SU-DHL-6 (cell line): ENCODE data around the gene PHF1.

Experiments
- H2AFZ ChIP-seq: fragments of 200-600 bp; sonication (generic); 2 replicates; pipeline ENCODE4 v1.6.1; 2014; ENCODE audit warnings: low read depth, mild to moderate bottlenecking, moderate library complexity, mixed read lengths, antibody characterized with exemption, low read length; ENCODE audit not compliant: severe bottlenecking
- H3F3A ChIP-seq: fragments of 200-600 bp; shearing (Covaris generic); 2 replicates; pipeline ENCODE4 v1.6.0; 2016; ENCODE audit warnings: antibody characterized with exemption, mild to moderate bottlenecking; ENCODE audit not compliant: insufficient read depth
- H3K27ac ChIP-seq: fragments of 200-600 bp; sonication (generic); 2 replicates; pipeline ENCODE4 v1.5.1; 2016; ENCODE audit warnings: low read depth, mild to moderate bottlenecking, low read length, moderate library complexity, mixed read lengths
- H3K27me3 ChIP-seq: fragments of 200-600 bp; sonication (generic), shearing (Covaris generic); 2 replicates; pipeline ENCODE4 v1.6.0; 2014; ENCODE audit warnings: mild to moderate bottlenecking, low read length
- H3K36me3 ChIP-seq: fragments of 200-600 bp; sonication (generic); 2 replicates; pipeline ENCODE4 v1.6.1; 2014; ENCODE audit warnings: mild to moderate bottlenecking, low read length, mixed read lengths
- H3K4me2 ChIP-seq: fragments of 300-600, 200-600 bp; shearing (Covaris generic), sonication (generic); 2 replicates; pipeline ENCODE4 v1.6.0; 2014; ENCODE audit warnings: low read length, low read depth, mild to moderate bottlenecking; ENCODE audit not compliant: poor library complexity, severe bottlenecking
- H3K4me3 ChIP-seq: fragments of 200-600 bp; sonication (generic); 2 replicates; pipeline ENCODE4 v1.5.1; 2014; ENCODE audit warnings: antibody characterized with exemption, low read length, mild to moderate bottlenecking, mixed read lengths; ENCODE audit not compliant: insufficient read depth, poor library complexity, severe bottlenecking
- H3K79me2 ChIP-seq: fragments of 200-600 bp; sonication (generic); 2 replicates; pipeline ENCODE4 v1.6.1; 2014; ENCODE audit warnings: mild to moderate bottlenecking, low read length, moderate library complexity; ENCODE audit not compliant: insufficient read depth
- H3K9ac ChIP-seq: fragments of 200-600 bp; sonication (generic); 2 replicates; pipeline ENCODE4 v1.7.0; 2014; ENCODE audit warnings: mild to moderate bottlenecking, low read length
- H3K9me2 ChIP-seq: fragments of 200-600 bp; sonication (generic); replicated peaks from 2 replicates; pipeline ENCODE4 v1.6.1; 2014; ENCODE audit warnings: low read length; ENCODE audit not compliant: insufficient read depth
- H3K9me3 ChIP-seq: fragments of 200-600 bp; sonication (generic); 2 replicates; pipeline ENCODE4 v1.6.1; 2014; ENCODE audit warnings: low read length, mixed read lengths; ENCODE audit not compliant: insufficient read depth
- H4K20me1 ChIP-seq: fragments of 200-600 bp; sonication (generic); 2 replicates; pipeline ENCODE4 v1.6.1; 2014; ENCODE audit warnings: low read depth, mild to moderate bottlenecking, antibody characterized with exemption, low read length, moderate library complexity, mixed read lengths
- CTCF ChIP-seq: fragments of 200-600 bp; sonication (generic); IDR thresholded peaks from one replicate; pipeline ENCODE4 v1.5.1; 2017; ENCODE audit warnings: antibody characterized with exemption, mild to moderate bottlenecking, low read length, moderate library complexity; ENCODE audit not compliant: insufficient read depth, poor library complexity, severe bottlenecking
- EZH2phosphoT487 ChIP-seq: fragments of 200-600 bp; sonication (generic), shearing (Covaris generic); conservative IDR thresholded peaks from 2 replicates; pipeline ENCODE4 v1.6.1; 2018; ENCODE audit warnings: mild to moderate bottlenecking, antibody characterized with exemption, low read length, moderate library complexity, mixed read lengths

PHF1 gene

GRCh38 chr6:33416386-33417127 is 5.7 kb downstream of the PHF1 start:
- H3K9ac ChIP-seq, result peak overlapping the region; percentile 80
- peaks cover 22% of the 10 kb centered on the region for H3K79me2 ChIP-seq
- H3K9me3 ChIP-seq, result no peaks in the 10 kb centered on the region
- peak overlapping the region; percentile 87 for H3K4me2 ChIP-seq
- H3K4me3 ChIP-seq, result peak overlapping the region; percentile 89
- H3K36me3 ChIP-seq, result no peaks in the 10 kb centered on the region
- no peaks in the 10 kb centered on the region for H3K27me3 ChIP-seq
- no peak overlapping the region for H2AFZ ChIP-seq
- TF ChIP-seq CTCF (no peak), EZH2phosphoT487 (no peak)
- peak overlapping the region; percentile 67; the same call in 1 of the 2 replicates for H3K27ac ChIP-seq
- no peaks in the 10 kb centered on the region for H4K20me1 ChIP-seq
- no peaks in the 10 kb centered on the region for H3K9me2 ChIP-seq
- peaks cover 28% of the 10 kb centered on the region for H3F3A ChIP-seq

GRCh38 chr6:33417128-33417902 is 6.5 kb downstream of the PHF1 start:
- H4K20me1 ChIP-seq, result no peaks in the 10 kb centered on the region
- H3K9ac ChIP-seq, result peak overlapping the region; percentile 80
- peaks cover 26% of the 10 kb centered on the region for H3F3A ChIP-seq
- H3K27me3 ChIP-seq, result no peaks in the 10 kb centered on the region
- TF ChIP-seq CTCF, result no peak
- no peak for TF ChIP-seq EZH2phosphoT487
- H3K4me2 ChIP-seq, result peak overlapping the region; percentile 87
- H3K9me2 ChIP-seq, result no peaks in the 10 kb centered on the region
- peaks cover 22% of the 10 kb centered on the region for H3K79me2 ChIP-seq
- no peaks in the 10 kb centered on the region for H3K9me3 ChIP-seq
- H2AFZ ChIP-seq, result peak overlapping the region; percentile 43
- H3K36me3 ChIP-seq, result no peaks in the 10 kb centered on the region
- H3K27ac ChIP-seq, result peak overlapping the region; percentile 67
- peak overlapping the region; percentile 89 for H3K4me3 ChIP-seq

GRCh38 chr6:33417903-33418689 is 7.3 kb downstream of the PHF1 start, which contains the start of gene CUTA:
Gene CUTA, minus strand, starts transcription at chr6:33418107. Its CDS starts 107 bp downstream, at chr6:33418000.
- Histone ChIP-seq H4K20me1 (no peaks in the 10 kb centered on the region), H3K9ac (peak within 1 kb of the TSS; percentile 80), H3K4me2 (peak within 1 kb of the TSS; percentile 87), H3K27me3 (no peaks in the 10 kb centered on the region), H3K27ac (peak within 1 kb of the TSS; percentile 67), H2AFZ (peak within 1 kb of the TSS; percentile 53), H3K36me3 (no peaks in the 10 kb centered on the region), H3K9me2 (no peaks in the 10 kb centered on the region), H3K4me3 (peak within 1 kb of the TSS; percentile 89), H3K79me2 (peaks cover 22% of the 10 kb centered on the region), H3F3A (peaks cover 23% of the 10 kb centered on the region; the same call in 1 of the 2 replicates), H3K9me3 (no peaks in the 10 kb centered on the region)
- TF ChIP-seq CTCF (peak; percentile 50), EZH2phosphoT487 (no peak)
